Esophagus squamous epithelium (tissue), 4 donors: Measurements from ENCODE around the gene ODF2L.

Source experiments
- POLR2A ChIP-seq, 4 donors: fragments of 450-650 bp; IDR thresholded peaks; one replicate each; pipeline ENCODE4 v1.6.1; 2017; ENCODE audit warnings: antibody characterized with exemption in 4 of 4, mild to moderate bottlenecking in 4 of 4, moderate library complexity in 3 of 4
- TF ChIP-seq, protein P1 (sequence below), 6 experiments: fragments of 450-650 bp in 4 of 6; fragments of 200-600 bp in 2 of 6; sonication (generic) in 2 of 6; IDR thresholded peaks; one replicate each; pipeline ENCODE4 v1.5.1; 2016 to 2019; ENCODE audit warnings: antibody characterized with exemption in 6 of 6, mild to moderate bottlenecking in 4 of 6, moderate library complexity in 4 of 6

DNA sequence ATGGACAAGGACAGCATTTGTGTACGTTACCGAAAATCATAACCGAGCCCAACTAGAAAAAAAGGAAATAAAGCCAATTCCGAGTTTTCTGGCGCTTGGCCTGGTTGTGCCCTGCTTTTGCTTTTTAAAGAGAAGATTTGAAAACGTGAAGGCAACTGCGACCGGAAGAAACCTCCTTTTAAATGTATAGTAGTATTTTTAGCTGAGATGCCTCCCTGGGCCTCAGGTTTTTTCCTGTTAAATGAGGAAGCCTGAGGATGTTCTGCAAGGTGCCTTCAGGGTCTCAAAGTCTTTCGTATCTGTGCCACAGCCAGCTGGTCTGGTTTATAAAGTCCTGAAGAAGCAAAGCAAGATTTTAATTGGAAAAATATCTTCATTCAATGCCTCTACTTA, 371 bp upstream of the ODF2L start:
- TF ChIP-seq, protein P1, sequence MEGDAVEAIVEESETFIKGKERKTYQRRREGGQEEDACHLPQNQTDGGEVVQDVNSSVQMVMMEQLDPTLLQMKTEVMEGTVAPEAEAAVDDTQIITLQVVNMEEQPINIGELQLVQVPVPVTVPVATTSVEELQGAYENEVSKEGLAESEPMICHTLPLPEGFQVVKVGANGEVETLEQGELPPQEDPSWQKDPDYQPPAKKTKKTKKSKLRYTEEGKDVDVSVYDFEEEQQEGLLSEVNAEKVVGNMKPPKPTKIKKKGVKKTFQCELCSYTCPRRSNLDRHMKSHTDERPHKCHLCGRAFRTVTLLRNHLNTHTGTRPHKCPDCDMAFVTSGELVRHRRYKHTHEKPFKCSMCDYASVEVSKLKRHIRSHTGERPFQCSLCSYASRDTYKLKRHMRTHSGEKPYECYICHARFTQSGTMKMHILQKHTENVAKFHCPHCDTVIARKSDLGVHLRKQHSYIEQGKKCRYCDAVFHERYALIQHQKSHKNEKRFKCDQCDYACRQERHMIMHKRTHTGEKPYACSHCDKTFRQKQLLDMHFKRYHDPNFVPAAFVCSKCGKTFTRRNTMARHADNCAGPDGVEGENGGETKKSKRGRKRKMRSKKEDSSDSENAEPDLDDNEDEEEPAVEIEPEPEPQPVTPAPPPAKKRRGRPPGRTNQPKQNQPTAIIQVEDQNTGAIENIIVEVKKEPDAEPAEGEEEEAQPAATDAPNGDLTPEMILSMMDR (IDR thresholded peaks at IDR 0.05): no peak
- TF ChIP-seq POLR2A (IDR thresholded peaks at IDR 0.05): peak in 1 of 4 donors; percentile 2
